SKM-1 (cell line): Measurements from ENCODE around the gene KNDC1.
A peak's percentile ranks its signal among the peaks of the same experiment; 100 is the strongest.
"Not testable (repeated sequence)": the region's sequence is repeated elsewhere in the genome, so short reads cannot be mapped to it uniquely, and the experiment has no call there.

ENCODE experiments used
- DNase-seq: peaks from one replicate; lab custom pipeline; 2025; ENCODE audit not compliant: unreplicated experiment; lab: John Stamatoyannopoulos, UW

KNDC1 gene

GRCh38 chr10:133258066-133258817 lies 98.2 kb downstream of the KNDC1 start:
- no peak for DNase-seq

- DNase-seq: peak; percentile 91
Observed at GRCh38 chr10:133258818-133259601, 99.0 kb downstream of the KNDC1 start.

- no peak for DNase-seq
Observed at GRCh38 chr10:133259602-133259989, 99.6 kb downstream of the KNDC1 start.

- DNase-seq: no peak
Observed at GRCh38 chr10:133260895-133261725, 101.1 kb downstream of the KNDC1 start.

- peak; percentile 23 for DNase-seq
Observed at GRCh38 chr10:133261726-133262325, 101.8 kb downstream of the KNDC1 start.

- DNase-seq: no peak
Observed at GRCh38 chr10:133262696-133263095, 102.7 kb downstream of the KNDC1 start.

- DNase-seq: no peak
Observed at GRCh38 chr10:133263674-133264073, 103.7 kb downstream of the KNDC1 start.

- peak; percentile 21 for DNase-seq
Observed at GRCh38 chr10:133264461-133264860, 104.4 kb downstream of the KNDC1 start.

- DNase-seq: not testable (repeated sequence)
Observed at GRCh38 chr10:133265052-133265451, 105.0 kb downstream of the KNDC1 start.

GRCh38 chr10:133266056-133266795 lies 106.2 kb downstream of the KNDC1 start:
- DNase-seq: no peak

- DNase-seq: no peak
Observed at GRCh38 chr10:133267293-133267692, 107.3 kb downstream of the KNDC1 start.

- DNase-seq: no peak
Observed at GRCh38 chr10:133267829-133268228, 107.8 kb downstream of the KNDC1 start.

- DNase-seq: no peak
Observed at GRCh38 chr10:133268532-133268931, 108.5 kb downstream of the KNDC1 start.

GRCh38 chr10:133269367-133269766 lies 109.3 kb downstream of the KNDC1 start:
- no peak for DNase-seq

GRCh38 chr10:133270204-133270603 lies 110.2 kb downstream of the KNDC1 start:
- DNase-seq: no peak

- DNase-seq: no peak
Observed at GRCh38 chr10:133270773-133271297, 110.8 kb downstream of the KNDC1 start.

GRCh38 chr10:133271521-133272300 lies 111.7 kb downstream of the KNDC1 start:
- no peak for DNase-seq

GRCh38 chr10:133272301-133272963 lies 112.4 kb downstream of the KNDC1 start:
- DNase-seq: no peak

- DNase-seq: no peak
Observed at GRCh38 chr10:133272964-133273420, 113.0 kb downstream of the KNDC1 start.
